Right lobe of liver (tissue), 4 donors: ENCODE data around the gene GMIP.

Source experiments
- CTCF ChIP-seq, 4 donors: fragments of 200-600 bp in 3 of 4; fragments of 450-650 bp in 1 of 4; IDR thresholded peaks; one replicate each; pipeline versions ENCODE4 v1.5.1 to v1.8.0; 2016 to 2022; ENCODE audit warnings: antibody characterized with exemption in 4 of 4, mild to moderate bottlenecking in 2 of 4
- POLR2A ChIP-seq: fragments of 450-650 bp; IDR thresholded peaks from one replicate; pipeline ENCODE4 v1.6.1; 2017; ENCODE audit warnings: antibody characterized with exemption, mild to moderate bottlenecking
- donor health status: DM: no; HTN: no; CAD: no.
- donor health status: DM: no; HTN: no; CAD: no.
- donor health status: DM: no; HTN: yes; CAD: no.

- TF ChIP-seq CTCF (IDR thresholded peaks at IDR 0.05) (no peak), POLR2A (no peak)
Measured at GRCh38 chr19:19661675-19662251, 18.3 kb upstream of the GMIP start.
